ENCODE data around the gene UQCRH.
"Not testable (repeated sequence)": the region's sequence is repeated elsewhere in the genome, so short reads cannot be mapped to it uniquely, and the experiment has no call there.

Gene UQCRH

DNA sequence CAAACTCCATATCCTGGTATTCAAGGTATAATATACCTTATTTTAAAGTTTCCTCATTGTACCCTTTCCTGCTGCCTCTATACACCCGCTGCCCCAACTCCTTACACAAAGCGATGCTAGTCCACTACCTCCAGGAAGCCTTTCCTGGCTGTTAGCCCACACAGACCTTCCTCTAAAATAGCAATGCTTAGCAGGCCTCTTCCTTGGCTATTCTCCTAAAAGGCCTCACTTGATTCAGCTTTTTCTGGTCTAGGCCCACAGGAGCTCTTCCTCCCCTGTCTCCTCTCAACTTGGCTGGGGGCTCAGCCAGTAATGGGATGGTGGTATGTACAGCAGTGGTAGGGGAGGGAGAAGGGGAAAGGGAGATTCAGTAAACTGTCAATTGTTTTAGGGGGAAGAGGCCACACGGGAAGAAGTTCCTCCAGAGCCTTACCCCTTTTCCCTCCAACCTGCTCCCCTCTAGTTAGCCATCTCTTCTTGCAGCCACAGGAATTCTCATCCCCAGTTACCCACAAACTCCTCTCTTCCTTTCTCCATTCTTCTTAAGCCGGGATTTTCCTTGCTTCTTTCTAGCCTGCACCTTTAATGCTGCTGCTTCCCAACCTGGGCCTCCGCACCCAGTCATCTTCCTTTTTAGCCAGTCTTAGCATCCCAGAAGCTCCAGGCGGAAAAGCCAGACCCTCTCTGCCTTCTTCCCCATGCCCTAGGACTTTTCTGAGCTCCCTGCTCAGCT, 2.7 kb upstream of the UQCRH start:
- no peak for DNase-seq (ENCODE audit: low read depth, low spot score)

GRCh38 chr1:46301406-46301807, 2.1 kb upstream of the UQCRH start:
- no peak for DNase-seq (ENCODE audit: low read depth, low spot score)

DNA sequence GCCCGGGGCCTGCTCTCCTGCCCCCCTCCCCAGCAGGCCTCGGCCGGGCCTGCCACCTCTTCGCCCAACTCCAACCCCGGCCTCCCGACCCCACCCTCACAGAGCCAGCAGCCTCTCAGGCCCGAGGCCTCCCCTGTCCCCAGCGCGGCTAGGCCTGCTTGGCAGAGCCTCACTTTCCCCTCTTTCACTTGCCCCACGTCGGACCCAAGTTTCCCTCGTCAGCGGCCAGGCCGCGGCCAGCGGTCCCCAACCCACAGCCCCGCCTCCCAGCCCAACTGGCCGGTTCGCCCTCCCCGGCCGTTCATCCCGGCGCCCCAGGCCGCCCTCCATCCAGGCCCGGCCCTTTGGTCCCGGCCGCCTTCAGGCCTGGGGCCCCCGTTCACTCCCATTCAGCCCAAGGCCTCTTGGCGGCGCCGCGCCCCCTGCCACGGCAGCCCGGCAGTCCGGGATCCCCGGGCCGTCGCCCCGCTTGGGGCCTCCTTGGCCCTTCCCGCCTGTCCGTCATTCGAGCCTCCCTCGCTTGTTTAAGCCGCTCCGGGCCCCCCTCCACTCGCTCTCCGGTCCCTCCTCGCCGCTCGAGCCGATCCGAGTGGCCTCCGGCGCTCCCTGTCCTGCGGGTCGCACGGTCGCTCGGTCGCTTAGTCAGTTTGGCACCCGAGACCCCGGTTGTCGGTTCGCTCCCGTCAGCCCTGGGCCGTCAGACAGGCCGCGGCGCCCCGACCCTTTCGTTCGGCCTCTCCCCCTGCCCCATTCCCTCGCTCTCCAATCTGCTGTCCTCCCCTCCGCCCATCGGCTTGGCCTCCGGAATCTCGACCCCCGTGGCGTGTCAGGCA, 1.5 kb upstream of the UQCRH start:
- peak; percentile 5 for DNase-seq (ENCODE audit: low read depth, low spot score)

DNA sequence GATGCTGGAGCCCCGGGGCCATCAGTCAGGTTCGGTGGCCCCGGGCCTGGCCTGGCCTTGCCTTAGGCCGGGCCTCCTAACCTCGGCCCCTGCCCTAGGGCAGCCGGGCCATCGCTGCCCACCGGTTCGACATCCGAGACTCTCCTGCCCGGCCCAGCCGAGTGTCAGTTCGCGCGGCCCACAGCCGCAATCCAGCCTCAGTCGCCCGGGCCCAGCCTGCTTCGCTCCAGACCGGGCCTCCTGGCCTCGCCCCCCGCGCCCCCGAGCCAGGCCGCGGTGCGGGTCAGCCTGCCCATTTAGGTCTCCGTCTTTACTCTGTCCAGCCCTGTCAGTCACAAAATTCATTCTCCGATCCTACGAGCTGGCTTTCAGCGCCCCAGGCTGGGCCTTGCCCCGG, 859 bp upstream of the UQCRH start:
- DNase-seq (ENCODE audit: low read depth, low spot score), result peak; percentile 0

DNA sequence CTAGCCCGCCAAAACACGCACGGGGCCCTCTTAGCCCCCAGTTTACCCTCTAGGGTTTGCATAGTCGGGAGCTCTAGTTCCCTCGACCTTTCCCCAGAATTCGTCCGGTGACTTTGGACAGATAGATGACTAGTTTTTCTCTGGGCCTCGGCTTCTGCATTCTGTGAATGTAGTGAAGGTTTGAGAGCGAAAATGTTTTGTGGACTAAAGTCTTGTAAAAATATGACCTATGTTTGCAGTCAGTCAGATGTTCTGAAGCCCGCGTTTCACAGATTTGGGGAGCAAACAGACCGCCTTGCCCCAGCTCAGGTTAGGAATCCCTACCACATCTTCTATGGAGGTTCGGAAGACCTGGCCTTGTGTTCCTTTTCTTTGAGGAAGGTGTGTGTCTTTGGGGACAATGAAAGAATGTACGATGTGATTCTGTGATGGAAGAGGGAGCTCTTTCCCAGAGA, 401 bp downstream of the UQCRH start:
- no peak for DNase-seq (ENCODE audit: low read depth, low spot score)

- DNase-seq (ENCODE audit: low read depth, low spot score), result no peak
Measured at GRCh38 chr1:46306159-46306530, 2.6 kb downstream of the UQCRH start.

GRCh38 chr1:46309401-46310159, 6.1 kb downstream of the UQCRH start:
- DNase-seq (ENCODE audit: low read depth, low spot score), result no peak

DNA sequence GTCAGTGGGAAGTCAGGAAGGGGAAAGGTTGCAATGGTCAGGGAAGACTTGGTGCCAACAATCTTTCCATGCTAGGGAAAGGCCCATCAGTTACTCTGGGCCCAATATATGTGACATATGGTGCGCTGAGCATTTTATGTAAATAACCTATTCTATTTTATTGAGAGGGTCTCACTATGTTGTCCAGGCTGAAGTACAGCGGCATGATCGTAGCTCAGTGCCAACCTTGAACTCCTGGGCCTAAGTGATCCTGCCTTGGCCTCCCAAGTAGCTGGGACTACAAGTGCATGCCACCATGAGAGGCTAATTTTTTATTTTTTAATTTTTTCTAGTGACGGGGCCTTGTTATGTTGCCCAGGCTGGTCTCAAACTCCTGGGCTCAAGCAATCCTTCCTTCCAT, 6.8 kb downstream of the UQCRH start:
- no peak for DNase-seq (ENCODE audit: low read depth, low spot score)

- no peak for DNase-seq (ENCODE audit: low read depth, low spot score)
Measured at GRCh38 chr1:46315669-46316403, 12.3 kb downstream of the UQCRH start.

DNA sequence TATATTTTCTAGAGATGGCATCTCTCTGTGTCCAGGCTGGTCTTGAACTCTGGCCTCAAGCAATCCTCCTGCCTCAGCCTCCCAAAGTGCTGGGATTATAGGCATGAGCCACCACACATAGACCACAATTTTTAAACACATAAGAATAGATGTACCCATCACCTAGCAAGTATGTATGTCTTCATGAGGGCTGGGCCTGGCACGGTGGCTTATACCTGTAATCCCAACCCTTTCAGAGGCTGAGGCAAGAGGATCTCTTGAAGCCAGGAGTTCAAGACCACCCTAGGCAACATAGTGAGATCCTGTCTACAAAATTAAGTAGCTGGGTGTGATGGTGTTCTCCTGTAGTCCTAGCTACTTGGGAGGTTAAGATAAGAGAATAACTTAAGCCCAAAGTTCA, 13.8 kb downstream of the UQCRH start:
- DNase-seq (ENCODE audit: low read depth, low spot score), result no peak

- DNase-seq (ENCODE audit: low read depth, low spot score), result not testable (repeated sequence)
Measured at GRCh38 chr1:46319301-46319700, 15.8 kb downstream of the UQCRH start.

DNA sequence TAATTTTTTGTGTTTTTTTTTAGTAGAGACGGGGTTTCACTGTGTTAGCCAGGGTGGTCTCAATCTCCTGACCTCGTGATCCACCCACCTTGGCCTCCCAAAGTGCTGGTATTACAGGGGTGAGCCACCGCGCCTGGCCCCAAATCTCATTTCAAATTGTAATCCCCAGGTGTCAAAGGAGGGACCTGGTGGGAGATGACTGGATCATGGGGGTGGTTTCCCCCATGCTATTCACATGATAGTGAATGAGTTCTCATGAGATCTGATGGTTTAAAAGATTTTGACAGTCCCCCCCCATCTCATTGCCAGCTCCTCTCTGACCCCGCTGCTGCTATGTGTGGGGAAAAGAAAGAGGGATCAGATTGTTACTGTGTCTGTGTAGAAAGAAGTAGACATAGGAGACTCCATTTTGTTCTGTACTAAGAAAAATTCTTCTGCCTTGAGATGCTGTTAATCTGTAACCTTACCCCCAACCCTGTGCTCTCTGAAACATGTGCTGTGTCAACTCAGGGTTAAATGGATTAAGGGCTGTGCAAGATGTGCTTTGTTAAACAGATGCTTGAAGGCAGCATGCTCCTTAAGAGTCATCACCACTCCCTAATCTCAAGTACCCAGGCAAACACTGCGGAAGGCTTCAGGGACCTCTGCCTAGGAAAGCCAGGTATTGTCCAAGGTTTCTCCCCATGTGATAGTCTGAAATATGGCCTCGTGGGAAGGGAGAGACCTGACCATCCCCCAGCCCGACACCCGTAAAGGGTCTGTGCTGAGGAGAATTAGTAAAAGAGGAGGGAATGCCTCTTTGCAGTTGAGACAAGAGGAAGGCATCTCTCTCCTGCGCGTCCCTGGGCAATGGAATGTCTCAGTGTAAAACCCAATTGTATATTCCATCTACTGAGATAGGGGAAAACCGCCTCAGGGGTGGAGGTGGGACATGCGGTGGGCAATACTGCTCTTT, 16.7 kb downstream of the UQCRH start:
- not testable (repeated sequence) for DNase-seq (ENCODE audit: low read depth, low spot score)

DNA sequence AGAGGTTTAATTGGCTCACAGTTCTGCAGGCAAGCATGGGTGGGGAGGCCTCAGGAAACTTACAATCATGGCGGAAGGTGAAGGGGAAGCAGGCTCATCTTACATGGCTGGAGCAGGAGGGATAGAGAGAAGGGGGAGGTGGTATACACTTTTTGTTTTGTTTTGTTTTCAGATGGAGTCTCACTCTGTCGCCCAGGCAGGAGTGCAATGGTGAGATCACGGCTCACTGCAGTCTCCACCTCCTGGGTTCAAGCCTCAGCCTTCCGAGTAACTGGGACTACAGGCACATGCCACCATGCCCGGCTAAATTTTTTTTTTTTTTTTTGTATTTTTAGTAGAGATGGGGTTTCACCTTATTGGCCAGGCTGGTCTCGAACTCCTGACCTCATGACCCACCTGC, 18.7 kb downstream of the UQCRH start:
- DNase-seq (ENCODE audit: low read depth, low spot score), result not testable (repeated sequence)

GRCh38 chr1:46325285-46326076, 22.0 kb downstream of the UQCRH start:
- not testable (repeated sequence) for DNase-seq (ENCODE audit: low read depth, low spot score)

DNA sequence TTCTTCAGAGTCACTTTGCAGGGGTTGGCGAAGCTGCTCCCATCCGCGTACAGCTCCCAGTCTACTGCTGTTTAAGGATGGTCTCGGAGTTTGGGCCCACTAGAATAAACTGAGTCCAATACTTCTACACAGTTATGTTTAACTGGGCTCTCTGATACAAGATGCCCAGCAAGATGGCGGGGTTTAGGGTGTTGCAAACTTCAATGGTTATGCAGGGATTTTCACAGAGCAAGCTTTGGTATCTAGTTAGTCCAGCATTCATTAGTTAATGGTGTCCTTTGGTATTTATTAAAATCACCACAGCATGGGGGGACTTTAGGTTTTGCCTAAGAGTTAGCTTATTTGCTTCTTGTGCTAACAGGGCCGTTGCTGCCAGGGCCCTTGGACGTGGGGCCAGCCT, 24.7 kb downstream of the UQCRH start:
- DNase-seq (ENCODE audit: low read depth, low spot score), result not testable (repeated sequence)

DNA sequence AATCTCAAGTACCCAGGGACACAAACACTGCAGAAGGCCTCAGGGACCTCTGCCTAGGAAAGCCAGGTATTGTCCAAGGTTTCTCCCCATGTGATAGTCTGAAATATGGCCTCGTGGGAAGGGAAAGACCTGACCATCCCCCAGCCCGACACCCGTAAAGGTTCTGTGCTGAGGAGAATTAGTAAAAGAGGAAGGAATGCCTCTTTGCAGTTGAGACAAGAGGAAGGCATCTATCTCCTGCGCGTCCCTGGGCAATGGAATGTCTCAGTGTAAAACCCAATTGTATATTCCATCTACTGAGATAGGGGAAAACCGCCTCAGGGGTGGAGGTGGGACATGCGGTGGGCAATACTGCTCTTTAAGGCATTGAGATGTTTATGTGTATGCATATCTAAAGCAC, 26.3 kb downstream of the UQCRH start:
- not testable (repeated sequence) for DNase-seq (ENCODE audit: low read depth, low spot score)

- not testable (repeated sequence) for DNase-seq (ENCODE audit: low read depth, low spot score)
Measured at GRCh38 chr1:46330381-46330780, 26.9 kb downstream of the UQCRH start.

- not testable (repeated sequence) for DNase-seq (ENCODE audit: low read depth, low spot score)
Measured at GRCh38 chr1:46331786-46332540, 28.5 kb downstream of the UQCRH start.
